ENCODE measurements around the gene PIK3CD. TPM values are rescaled to one million over a fixed set of nuclear protein-coding genes. Genes with fewer than 3 reads are reported as not detected.
A peak's percentile ranks its signal among the peaks of the same experiment; 100 is the strongest.

Gene PIK3CD
- total and polyA plus RNA-seq, 2 of the 8 experiments (the other 6 are each of a cell fraction or from before 2014, with no cell fraction given): 20.6 to 24.1 TPM

DNA sequence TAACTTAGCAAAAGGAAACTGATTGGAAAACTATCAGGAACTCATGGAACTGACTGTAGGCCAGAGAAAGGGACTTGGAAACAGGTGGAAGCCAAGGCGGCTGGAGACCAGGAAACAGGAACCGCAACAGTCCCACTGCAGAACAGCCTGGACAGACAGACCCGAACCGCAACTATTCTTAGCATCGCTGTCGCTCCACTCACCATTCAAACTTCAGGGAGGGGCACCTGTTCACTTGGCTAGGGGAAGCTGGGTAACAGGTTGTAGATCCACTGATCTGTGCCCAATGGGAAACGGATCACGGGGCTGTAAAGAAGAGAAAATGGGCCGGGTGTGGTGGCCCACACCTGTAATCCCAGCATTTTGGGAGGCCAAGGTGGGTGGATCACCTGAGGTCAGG lies 110.3 kb downstream of the PIK3CD start:
- Histone ChIP-seq H3K4me1 (replicated peaks in 1 of 4; ENCODE audit: control insufficient read depth in 3 of 4, insufficient read depth in 4 of 4, low read length in 3 of 4) (peaks cover 10 to 16% (median 13%) of the 10 kb centered on the region in 4 experiments), H3K27ac (ENCODE audit: low read depth, low read length) (no peak overlapping the region; the same call in 1 of the 2 replicates), H2AK5ac (ENCODE audit: low read depth, low read length) (no peak overlapping the region), H3K4me3 (ENCODE audit: extremely low read depth in 1 of 4, insufficient read depth in 2 of 4, low read depth in 3 of 4, low read length in 4 of 4) (no peak overlapping the region; a peak in 1 of 8 replicates), H3K27me3 (replicated peaks in 1 of 4; ENCODE audit: control insufficient read depth in 3 of 4, extremely low read depth in 1 of 4, insufficient read depth in 3 of 4, low read length in 3 of 4) (no peaks in the 10 kb centered on the region; a peak in 1 of 7 replicates), H3K36me3 (ENCODE audit: control insufficient read depth in 2 of 4, insufficient read depth in 4 of 4, low read length in 3 of 4) (no peaks in the 10 kb centered on the region; a peak in 3 of 8 replicates), H3K4me2 (ENCODE audit: insufficient read depth in 1 of 2, low read depth in 2 of 2, low read length in 2 of 2) (peak overlapping the region in 1 of 2 experiments; percentile 80; a peak in 1 of 4 replicates), H3K23ac (ENCODE audit: insufficient read length) (no peak overlapping the region), H4K8ac (ENCODE audit: extremely low read depth, insufficient read depth, low read length) (no peak overlapping the region), H3K9ac (replicated peaks in 1 of 4; ENCODE audit: extremely low read depth in 1 of 4, low read depth in 3 of 4, low read length in 3 of 4) (no peak overlapping the region), H3K56ac (replicated peaks; ENCODE audit: insufficient read length, low read depth, low read length) (no peak overlapping the region), H3K18ac (ENCODE audit: extremely low read depth, low read length) (peak overlapping the region; percentile 74; the same call in 1 of the 2 replicates), H3K79me2 (ENCODE audit: control insufficient read depth in 1 of 2, insufficient read depth in 2 of 2, low read length in 2 of 2) (peaks cover 3 to 51% of the 10 kb centered on the region in 2 experiments; a peak in 2 of 4 replicates), H2BK5ac (ENCODE audit: low read depth, low read length) (peak overlapping the region; percentile 77; the same call in 1 of the 2 replicates), H3K9me3 (ENCODE audit: insufficient read depth in 2 of 2, low read depth in 1 of 2, low read length in 1 of 2) (no peaks in the 10 kb centered on the region), H2AFZ (ENCODE audit: low read length) (no peak overlapping the region), H2BK15ac (ENCODE audit: low read length) (no peak overlapping the region), H3K4ac (replicated peaks; ENCODE audit: insufficient read length, low read depth, low read length) (no peak overlapping the region), H2BK120ac (replicated peaks; ENCODE audit: low read depth, low read length) (no peak overlapping the region), H2BK20ac (ENCODE audit: low read length) (0 out of 2 replicates have a peak overlapping the region, but pooled peaks have one; percentile 9), H4K5ac (ENCODE audit: insufficient read length, low read depth, low read length) (peak overlapping the region; percentile 45), H3K14ac (ENCODE audit: insufficient read length) (no peak overlapping the region), H3K79me1 (ENCODE audit: low read depth, low read length) (peaks cover 8% of the 10 kb centered on the region), H2BK12ac (ENCODE audit: low read depth, low read length) (0 out of 2 replicates have a peak overlapping the region, but pooled peaks have one; percentile 14), H4K91ac (replicated peaks; ENCODE audit: insufficient read length, low read length) (no peak overlapping the region), H3K23me2 (ENCODE audit: low read depth, low read length) (no peaks in the 10 kb centered on the region), H4K20me1 (replicated peaks in 1 of 2; ENCODE audit: control insufficient read depth in 1 of 2, insufficient read depth in 2 of 2, low read length in 2 of 2) (peaks cover 0 to 3% of the 10 kb centered on the region in 2 experiments)
- no peak for FAIRE-seq
- ChIA-PET CTCF (ENCODE audit: partially characterized antibody) (interaction anchor here (0.9 to 1.9 kb wide), 3 partner anchors 11 to 41 kb away, joined by 3 to 8 read pairs (median 8); no protein-coding TSS in a partner anchor), POLR2A (ENCODE audit: partially characterized antibody) (no interaction called here)
- WGBS, 2 experiments (ENCODE audit: extremely low coverage in 1 of 2, insufficient coverage in 1 of 2, insufficient read length in 1 of 2, insufficient replicate concordance in 2 of 2, low coverage in 1 of 2, low lambda C conversion rate in 2 of 2, missing lambda C conversion rate in 1 of 2): 91% methylated on average over 9 of the region's 9 CpGs; no CpG with 5 or more reads in 1 of the 2 experiments
- DNase-seq (ENCODE audit: low read depth in 1 of 2, low spot score in 2 of 2): no peak
- no peak for TF ChIP-seq JUND (IDR thresholded peaks at IDR 0.05; ENCODE audit: low read length)
- TF ChIP-seq RXRA (IDR thresholded peaks at IDR 0.05; ENCODE audit: insufficient read depth, low read depth, low read length): no peak
- TF ChIP-seq SP1 (IDR thresholded peaks at IDR 0.05; ENCODE audit: low read depth, low read length): no peak
- TF ChIP-seq CBX8 (IDR thresholded peaks at IDR 0.05; ENCODE audit: borderline replicate concordance, low read depth, low read length): no peak
- TF ChIP-seq, protein P1, sequence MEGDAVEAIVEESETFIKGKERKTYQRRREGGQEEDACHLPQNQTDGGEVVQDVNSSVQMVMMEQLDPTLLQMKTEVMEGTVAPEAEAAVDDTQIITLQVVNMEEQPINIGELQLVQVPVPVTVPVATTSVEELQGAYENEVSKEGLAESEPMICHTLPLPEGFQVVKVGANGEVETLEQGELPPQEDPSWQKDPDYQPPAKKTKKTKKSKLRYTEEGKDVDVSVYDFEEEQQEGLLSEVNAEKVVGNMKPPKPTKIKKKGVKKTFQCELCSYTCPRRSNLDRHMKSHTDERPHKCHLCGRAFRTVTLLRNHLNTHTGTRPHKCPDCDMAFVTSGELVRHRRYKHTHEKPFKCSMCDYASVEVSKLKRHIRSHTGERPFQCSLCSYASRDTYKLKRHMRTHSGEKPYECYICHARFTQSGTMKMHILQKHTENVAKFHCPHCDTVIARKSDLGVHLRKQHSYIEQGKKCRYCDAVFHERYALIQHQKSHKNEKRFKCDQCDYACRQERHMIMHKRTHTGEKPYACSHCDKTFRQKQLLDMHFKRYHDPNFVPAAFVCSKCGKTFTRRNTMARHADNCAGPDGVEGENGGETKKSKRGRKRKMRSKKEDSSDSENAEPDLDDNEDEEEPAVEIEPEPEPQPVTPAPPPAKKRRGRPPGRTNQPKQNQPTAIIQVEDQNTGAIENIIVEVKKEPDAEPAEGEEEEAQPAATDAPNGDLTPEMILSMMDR (IDR thresholded peaks at IDR 0.05; ENCODE audit: control extremely low read depth in 1 of 3, insufficient read depth in 1 of 3, low read depth in 1 of 3, low read length in 3 of 3): no peak
- TF ChIP-seq TAF7 (optimal IDR thresholded peaks at IDR 0.05; ENCODE audit: borderline replicate concordance, low read depth, low read length): no peak
- no peak for TF ChIP-seq SP2 (IDR thresholded peaks at IDR 0.05; ENCODE audit: low read length)
- TF ChIP-seq TCF12 (IDR thresholded peaks at IDR 0.05; ENCODE audit: low read depth, low read length): no peak

Data from H1 (cell line).